Measurements from ENCODE around the gene FBH1.

FBH1 gene

DNA sequence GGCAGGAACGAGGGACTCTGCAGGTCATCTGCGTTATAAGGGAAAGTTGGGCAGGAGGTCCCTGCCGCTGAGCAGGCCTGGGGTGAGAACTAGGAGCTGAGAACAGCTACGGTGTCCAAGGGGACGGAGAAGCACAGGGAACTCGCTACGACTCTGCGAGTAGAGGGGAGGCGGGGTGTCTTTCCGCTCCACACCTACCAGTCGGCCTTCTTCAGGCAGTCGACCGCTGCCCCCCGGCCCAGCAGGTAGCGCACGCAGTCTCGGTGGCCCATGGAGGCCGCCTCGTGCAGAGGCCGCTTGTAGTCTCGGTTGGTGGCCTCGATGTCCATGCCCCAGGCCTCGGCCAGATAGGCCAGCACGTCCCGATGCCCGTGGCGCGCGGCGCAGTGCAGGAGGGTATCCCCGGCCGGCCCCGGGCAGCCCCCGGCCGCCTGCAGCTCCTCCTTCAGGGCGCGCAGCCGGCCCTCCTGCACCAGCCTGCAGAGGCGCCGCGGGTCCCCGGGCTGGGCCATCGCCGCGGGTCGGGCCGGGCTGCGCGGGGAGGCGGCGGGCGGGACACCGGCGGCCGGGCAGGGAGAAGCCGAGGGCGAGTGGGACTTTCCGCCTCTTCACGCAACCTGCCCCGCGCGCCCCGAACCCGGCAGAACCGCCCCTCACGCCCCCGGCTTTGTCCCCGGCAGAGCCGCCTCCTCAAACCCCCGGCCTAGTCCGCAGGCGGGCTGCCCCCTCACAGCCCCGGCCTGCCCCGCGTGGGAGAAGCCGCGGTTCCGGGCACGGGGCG is 1.0 kb upstream of the FBH1 start:
- peaks cover 25% of the 10 kb centered on the region for H3K36me3 Mint-ChIP-seq (ENCODE audit: insufficient read depth)
- DNase-seq (peak; percentile 15 to 32 (median 25)), ATAC-seq (replicated peaks) (peak; percentile 31)
- peaks cover 35% of the 10 kb centered on the region in 2 donors for H3K4me1 Mint-ChIP-seq (ENCODE audit: low read depth in 2 of 2)
- H3K27ac Mint-ChIP-seq = peak overlapping the region; percentile 22 to 63
- H3K27me3 Mint-ChIP-seq = no peaks in the 10 kb centered on the region
- H3K4me3 Mint-ChIP-seq = peak overlapping the region; percentile 88 to 91
- H3K9me3 Mint-ChIP-seq = no peaks in the 10 kb centered on the region

DNA sequence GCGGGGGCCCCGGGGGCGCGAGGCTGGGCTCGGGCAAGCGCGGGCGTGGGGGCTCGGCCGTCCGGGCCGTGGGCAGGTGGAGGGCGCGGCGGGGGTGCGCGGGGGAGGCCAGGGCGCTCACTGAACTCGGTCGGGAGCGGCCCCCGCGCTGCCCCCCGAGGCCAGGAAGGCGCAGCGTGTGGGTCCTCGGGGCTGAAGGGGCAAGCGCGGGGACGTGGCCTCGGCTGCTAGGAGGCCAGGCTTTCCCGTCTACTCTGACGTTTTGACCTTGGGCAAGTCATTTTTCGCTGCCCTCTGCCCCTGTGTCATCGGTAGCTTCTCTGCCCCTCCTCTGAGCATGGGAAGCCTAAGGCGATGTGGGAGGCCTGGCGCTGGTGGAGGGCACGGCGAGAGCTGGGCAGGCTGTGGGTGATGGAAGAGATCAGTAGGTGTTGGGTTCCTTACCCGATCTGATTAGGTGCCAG is 441 bp downstream of the FBH1 start:
- DNase-seq = peak in 2 of 3 experiments; percentile 4 to 6
- Mint-ChIP-seq H3K9me3 (no peaks in the 10 kb centered on the region), H3K4me1 (ENCODE audit: low read depth in 2 of 2) (peaks cover 37 to 41% of the 10 kb centered on the region in 2 donors), H3K36me3 (ENCODE audit: insufficient read depth) (peaks cover 17% of the 10 kb centered on the region), H3K4me3 (peak overlapping the region; percentile 86 to 91), H3K27me3 (no peaks in the 10 kb centered on the region), H3K27ac (peak overlapping the region; percentile 91 to 92)
- peak; percentile 5 for ATAC-seq (replicated peaks)

DNA sequence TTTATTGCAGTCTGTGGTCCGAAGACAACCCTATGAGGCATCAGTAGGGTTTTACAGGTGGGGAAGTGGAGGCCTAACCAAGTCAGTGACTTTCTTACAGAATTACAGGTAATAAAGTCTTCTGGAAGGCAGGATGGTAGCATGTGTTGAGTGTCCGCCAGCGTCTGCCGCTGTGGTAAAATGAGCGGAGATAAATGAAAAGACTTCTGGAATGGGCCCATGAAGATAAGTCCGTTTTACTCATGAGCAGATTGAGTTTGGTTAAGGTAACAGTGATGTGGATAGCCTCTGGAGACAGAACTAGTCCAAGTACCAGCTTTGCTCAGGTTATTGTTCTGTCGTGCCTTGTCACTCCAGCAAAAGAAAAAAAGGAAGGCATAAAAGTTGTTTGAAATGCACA is 966 bp downstream of the FBH1 start:
- DNase-seq = no peak
- no peak for ATAC-seq (replicated peaks)
- Mint-ChIP-seq H3K4me1 (ENCODE audit: low read depth in 2 of 2) (peaks cover 42 to 46% of the 10 kb centered on the region in 2 donors), H3K4me3 (peak overlapping the region; percentile 86 to 91), H3K9me3 (no peaks in the 10 kb centered on the region), H3K27ac (peak overlapping the region; percentile 91 to 92), H3K27me3 (no peaks in the 10 kb centered on the region), H3K36me3 (ENCODE audit: insufficient read depth) (peaks cover 12% of the 10 kb centered on the region)

DNA sequence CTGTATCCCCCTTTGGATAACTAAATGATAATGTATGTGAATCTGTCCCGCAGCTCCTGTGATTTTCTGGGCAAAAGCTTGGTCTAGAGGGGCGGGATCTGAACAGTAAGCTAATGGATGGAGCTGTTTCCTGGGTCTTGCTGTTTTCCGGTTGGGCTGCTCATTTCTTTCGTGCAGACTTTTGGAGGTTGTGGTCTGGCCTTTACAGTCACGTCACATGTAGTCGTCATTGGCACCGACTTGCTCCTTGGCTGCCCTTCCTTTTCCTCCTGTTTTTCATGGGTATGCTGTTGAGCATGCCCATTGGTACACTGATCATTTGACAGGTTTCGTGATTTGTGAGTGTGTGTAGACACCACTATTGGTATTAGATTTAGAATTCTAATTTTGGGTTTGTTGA is 2.0 kb downstream of the FBH1 start:
- Mint-ChIP-seq H3K27me3 (no peaks in the 10 kb centered on the region), H3K4me3 (peak overlapping the region in 1 of 2 donors; percentile 19), H3K27ac (no peak overlapping the region), H3K9me3 (no peaks in the 10 kb centered on the region), H3K4me1 (ENCODE audit: low read depth in 2 of 2) (peaks cover 44 to 55% of the 10 kb centered on the region in 2 donors), H3K36me3 (ENCODE audit: insufficient read depth) (peaks cover 8% of the 10 kb centered on the region)
- DNase-seq = no peak
- ATAC-seq (replicated peaks) = no peak

DNA sequence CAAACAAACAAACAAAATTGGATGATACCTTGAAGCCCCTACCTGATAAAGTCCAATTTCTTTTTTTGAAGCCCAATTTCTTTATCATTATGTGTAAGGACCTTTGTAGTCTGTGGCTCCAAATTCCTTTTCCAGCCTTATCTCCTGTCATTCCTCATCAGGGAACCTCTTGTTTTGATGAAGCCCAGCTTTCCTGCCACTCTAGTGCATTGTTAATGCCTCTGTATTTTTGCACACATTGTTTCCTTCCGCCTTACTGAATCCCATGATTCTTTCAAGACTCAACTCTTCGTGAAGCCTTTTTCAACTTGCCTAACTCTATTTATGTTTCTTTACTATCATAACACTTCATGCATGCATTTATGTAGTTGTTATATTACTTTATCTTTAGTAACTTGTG is 3.3 kb downstream of the FBH1 start:
- peak overlapping the region in 1 of 2 donors; percentile 6 for H3K27ac Mint-ChIP-seq
- DNase-seq (no peak), ATAC-seq (replicated peaks) (no peak)
- no peaks in the 10 kb centered on the region for H3K27me3 Mint-ChIP-seq
- peaks cover 13% of the 10 kb centered on the region for H3K36me3 Mint-ChIP-seq (ENCODE audit: insufficient read depth)
- peaks cover 37 to 55% of the 10 kb centered on the region in 2 donors for H3K4me1 Mint-ChIP-seq (ENCODE audit: low read depth in 2 of 2)
- peaks cover 0 to 3% of the 10 kb centered on the region in 2 donors for H3K9me3 Mint-ChIP-seq
- no peak overlapping the region for H3K4me3 Mint-ChIP-seq

DNA sequence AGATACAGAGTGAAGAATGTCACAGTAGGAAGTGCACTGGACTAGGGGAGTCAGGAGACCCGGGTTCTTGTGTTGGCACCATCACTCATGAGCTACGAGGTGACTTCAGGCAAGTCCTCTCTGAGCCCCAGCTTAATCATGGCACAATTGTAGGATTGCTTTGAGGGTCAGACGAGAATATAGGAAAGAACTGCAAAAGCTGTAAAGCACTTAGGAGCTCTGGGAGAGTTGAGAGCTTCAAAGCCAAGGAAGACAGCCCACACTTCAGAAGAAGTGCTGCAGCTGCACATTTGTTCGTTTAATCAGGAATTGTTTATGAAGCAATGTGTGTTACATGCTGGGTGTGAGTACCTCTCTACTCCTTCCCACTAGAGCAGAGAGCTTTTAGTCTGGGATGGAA is 4.4 kb downstream of the FBH1 start:
- H3K9me3 Mint-ChIP-seq = peaks cover 0 to 3% of the 10 kb centered on the region in 2 donors
- no peak for DNase-seq
- no peak for ATAC-seq (replicated peaks)
- H3K27me3 Mint-ChIP-seq = no peaks in the 10 kb centered on the region
- peaks cover 33 to 55% of the 10 kb centered on the region in 2 donors for H3K4me1 Mint-ChIP-seq (ENCODE audit: low read depth in 2 of 2)
- H3K27ac Mint-ChIP-seq = no peak overlapping the region
- peaks cover 13% of the 10 kb centered on the region for H3K36me3 Mint-ChIP-seq (ENCODE audit: insufficient read depth)
- no peak overlapping the region for H3K4me3 Mint-ChIP-seq

DNA sequence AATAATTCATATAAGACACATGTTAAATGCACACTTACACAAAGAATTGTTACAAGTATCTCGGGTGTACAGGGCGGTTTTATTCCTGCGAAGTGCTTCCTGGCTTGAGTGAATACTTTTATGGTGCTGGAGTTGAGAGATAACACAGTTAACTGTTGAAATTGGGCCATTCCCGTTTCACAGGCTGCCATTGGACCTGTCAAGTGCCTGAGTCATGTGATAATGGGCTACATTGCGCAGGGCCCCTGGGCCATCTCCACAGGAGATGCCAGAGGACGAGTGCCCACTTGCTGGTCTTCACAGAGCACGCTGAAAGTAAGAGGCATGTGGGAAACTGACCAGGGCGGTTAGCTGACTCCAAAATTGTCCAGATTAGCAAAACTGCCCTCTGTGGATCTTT is 4.8 kb downstream of the FBH1 start:
- Mint-ChIP-seq H3K4me1 (ENCODE audit: low read depth in 2 of 2) (peaks cover 33 to 56% of the 10 kb centered on the region in 2 donors), H3K9me3 (peaks cover 0 to 3% of the 10 kb centered on the region in 2 donors), H3K27me3 (no peaks in the 10 kb centered on the region), H3K27ac (no peak overlapping the region), H3K4me3 (no peak overlapping the region), H3K36me3 (ENCODE audit: insufficient read depth) (peaks cover 10% of the 10 kb centered on the region)
- ATAC-seq (replicated peaks) = no peak
- DNase-seq = no peak

DNA sequence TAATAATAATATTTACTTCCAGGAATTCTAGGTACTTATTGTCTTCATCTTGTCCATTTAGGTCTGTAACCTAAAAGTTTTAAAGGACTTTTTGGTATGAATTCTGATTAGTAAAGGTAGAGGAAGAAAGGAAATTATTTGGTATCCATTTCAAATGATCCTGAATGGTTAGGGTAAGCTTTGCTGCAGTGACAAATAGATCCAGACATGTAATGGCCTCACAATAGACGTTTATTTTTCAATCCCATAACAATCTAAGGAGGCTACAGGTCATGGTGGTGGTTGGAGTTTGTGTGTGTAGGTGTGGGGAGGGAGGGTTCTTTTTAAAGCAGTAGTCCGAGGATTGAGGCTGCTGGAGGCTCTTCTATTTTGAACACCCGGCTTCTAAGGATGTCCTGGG is 5.3 kb downstream of the FBH1 start:
- Mint-ChIP-seq H3K36me3 (ENCODE audit: insufficient read depth) (peaks cover 9% of the 10 kb centered on the region), H3K27ac (peak overlapping the region; percentile 31 to 47), H3K27me3 (no peaks in the 10 kb centered on the region), H3K4me3 (peak overlapping the region in 1 of 2 donors; percentile 19), H3K4me1 (ENCODE audit: low read depth in 2 of 2) (peaks cover 33 to 56% of the 10 kb centered on the region in 2 donors), H3K9me3 (peaks cover 0 to 3% of the 10 kb centered on the region in 2 donors)
- ATAC-seq (replicated peaks) = no peak
- DNase-seq = no peak

DNA sequence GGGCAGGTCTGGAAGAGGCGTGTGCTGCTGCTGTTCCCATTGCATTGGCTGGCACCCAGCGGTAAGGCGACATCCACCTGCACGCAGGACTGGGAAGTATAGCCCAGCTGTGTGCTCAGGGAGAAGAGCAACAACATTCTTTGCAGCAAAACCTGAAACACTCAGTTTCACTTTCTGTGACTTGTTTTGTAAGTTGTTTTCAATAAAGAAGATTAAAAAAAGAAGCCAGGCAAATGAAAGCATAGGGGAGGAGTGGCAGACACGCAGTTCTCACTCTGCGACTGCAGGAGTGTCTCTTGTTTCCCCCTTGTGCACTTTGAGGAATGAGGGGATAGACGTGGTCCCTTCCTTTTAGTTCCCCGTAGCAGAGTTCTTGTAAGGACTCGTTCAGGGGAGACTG is 5.8 kb downstream of the FBH1 start:
- Mint-ChIP-seq H3K27me3 (no peaks in the 10 kb centered on the region), H3K9me3 (peaks cover 0 to 3% of the 10 kb centered on the region in 2 donors), H3K27ac (peak overlapping the region; percentile 31 to 47), H3K4me1 (ENCODE audit: low read depth in 2 of 2) (peaks cover 31 to 53% of the 10 kb centered on the region in 2 donors), H3K36me3 (ENCODE audit: insufficient read depth) (peaks cover 9% of the 10 kb centered on the region), H3K4me3 (peak overlapping the region in 1 of 2 donors; percentile 19)
- ATAC-seq (replicated peaks) (no peak), DNase-seq (no peak)

DNA sequence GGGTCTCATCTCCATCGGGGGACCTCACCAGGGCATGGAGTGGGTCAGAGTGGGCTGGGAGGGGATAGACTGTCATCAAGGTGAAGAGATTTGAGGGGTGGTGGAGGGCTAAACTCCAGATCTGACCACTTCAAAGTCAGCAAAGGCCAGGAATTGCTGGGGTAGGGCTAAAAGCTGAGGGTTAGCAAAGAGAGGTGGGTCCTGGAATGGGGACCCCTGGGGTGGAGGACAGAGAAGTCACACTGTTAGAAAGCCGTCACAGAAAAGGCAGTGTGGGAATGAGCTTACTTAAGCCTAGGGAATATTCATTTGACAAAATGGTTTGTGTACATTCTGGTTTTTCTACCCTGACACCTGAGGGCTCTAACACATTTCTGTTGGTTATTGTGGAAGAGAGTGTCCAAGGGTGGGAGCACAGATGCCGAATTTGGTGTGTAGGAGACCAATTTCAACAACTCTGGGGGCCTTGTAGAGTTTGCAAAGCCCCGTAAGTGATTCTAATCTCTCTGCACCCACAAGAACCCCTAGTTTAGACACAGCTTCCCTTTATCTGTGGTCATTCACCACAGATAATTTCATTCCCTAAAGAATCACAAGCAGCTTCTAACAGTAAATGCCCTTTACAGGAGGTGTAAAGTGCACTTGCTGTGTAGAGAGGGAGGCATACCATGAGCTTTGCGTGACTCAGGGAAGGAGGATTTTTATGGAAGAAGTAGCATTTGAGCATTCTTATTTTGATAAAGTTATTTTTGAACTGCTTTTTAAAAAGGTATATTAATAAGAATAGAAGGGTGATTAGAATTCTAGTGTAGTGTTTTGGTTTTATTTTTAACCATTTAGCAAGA is 6.4 kb downstream of the FBH1 start:
- ATAC-seq (replicated peaks) (no peak), DNase-seq (no peak)
- Mint-ChIP-seq H3K36me3 (ENCODE audit: insufficient read depth) (peaks cover 7% of the 10 kb centered on the region), H3K27ac (peak overlapping the region; percentile 31 to 47), H3K4me1 (ENCODE audit: low read depth in 2 of 2) (peaks cover 27 to 47% of the 10 kb centered on the region in 2 donors), H3K4me3 (peak overlapping the region in 1 of 2 donors; percentile 19), H3K9me3 (peaks cover 0 to 3% of the 10 kb centered on the region in 2 donors), H3K27me3 (no peaks in the 10 kb centered on the region)

DNA sequence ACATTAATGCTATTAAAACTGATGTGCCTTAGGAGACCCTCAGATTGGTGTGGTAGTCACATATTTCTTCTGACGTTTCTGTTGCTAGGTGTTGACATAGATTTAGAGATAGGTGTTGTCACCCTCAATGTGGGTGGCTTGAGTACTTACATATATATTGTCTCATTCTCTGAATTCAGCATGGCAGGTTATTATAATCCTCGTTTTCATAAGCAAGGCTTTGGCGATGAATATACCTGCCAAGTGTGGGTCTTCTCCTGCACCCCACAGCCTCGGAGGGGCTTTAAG is 7.0 kb downstream of the FBH1 start:
- no peaks in the 10 kb centered on the region for H3K27me3 Mint-ChIP-seq
- H3K9me3 Mint-ChIP-seq = peaks cover 0 to 3% of the 10 kb centered on the region in 2 donors
- H3K36me3 Mint-ChIP-seq (ENCODE audit: insufficient read depth) = peaks cover 7% of the 10 kb centered on the region
- no peak for DNase-seq
- peak overlapping the region in 1 of 2 donors; percentile 9 for H3K27ac Mint-ChIP-seq
- H3K4me3 Mint-ChIP-seq = no peak overlapping the region
- peaks cover 25 to 41% of the 10 kb centered on the region in 2 donors for H3K4me1 Mint-ChIP-seq (ENCODE audit: low read depth in 2 of 2)
- ATAC-seq (replicated peaks) = no peak

DNA sequence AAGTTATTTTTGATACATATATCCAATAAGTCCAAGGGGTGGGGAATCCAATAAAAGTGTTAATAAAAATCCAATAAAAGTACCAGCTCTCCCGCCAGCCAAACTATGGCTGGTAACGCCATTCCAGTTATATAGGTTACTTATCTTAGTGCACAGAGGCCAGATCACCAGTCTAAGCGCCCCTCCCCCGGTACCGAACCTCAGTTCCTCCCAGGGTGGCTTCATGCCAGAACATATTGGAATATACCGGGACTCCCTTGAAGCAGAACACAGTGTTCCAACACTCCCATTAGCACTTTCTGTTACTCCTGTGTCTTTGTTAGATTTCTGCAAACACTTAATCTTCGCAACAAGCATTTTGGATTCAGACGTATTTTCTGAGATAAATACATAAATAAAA is 7.5 kb downstream of the FBH1 start:
- Mint-ChIP-seq H3K4me1 (ENCODE audit: low read depth in 2 of 2) (peaks cover 20 to 37% of the 10 kb centered on the region in 2 donors), H3K9me3 (peaks cover 0 to 3% of the 10 kb centered on the region in 2 donors), H3K27ac (peak overlapping the region in 1 of 2 donors; percentile 9), H3K36me3 (ENCODE audit: insufficient read depth) (peaks cover 7% of the 10 kb centered on the region), H3K27me3 (no peaks in the 10 kb centered on the region), H3K4me3 (no peak overlapping the region)
- ATAC-seq (replicated peaks) = no peak
- DNase-seq = no peak

DNA sequence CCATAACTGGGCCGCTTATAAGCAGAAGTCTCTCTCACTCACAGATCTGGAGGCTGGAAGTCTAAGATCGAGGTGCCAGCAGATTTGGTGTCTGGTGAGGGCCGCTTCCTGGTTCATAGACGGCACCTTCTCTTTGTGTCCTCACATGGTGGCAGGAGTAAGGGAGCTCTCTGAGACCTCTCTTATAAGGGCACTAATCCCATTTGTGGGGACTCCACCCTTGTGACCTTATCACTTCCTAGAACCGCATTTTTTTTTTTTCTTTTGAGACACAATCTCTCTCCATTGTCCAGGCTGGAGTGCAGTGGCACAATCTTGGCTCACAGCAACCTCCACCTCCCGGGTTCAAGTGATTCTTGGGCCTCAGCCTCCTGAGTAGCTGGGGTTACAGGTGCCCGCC is 8.1 kb downstream of the FBH1 start:
- Mint-ChIP-seq H3K4me1 (ENCODE audit: low read depth in 2 of 2) (peaks cover 15 to 32% of the 10 kb centered on the region in 2 donors), H3K27me3 (no peaks in the 10 kb centered on the region), H3K9me3 (peaks cover 0 to 3% of the 10 kb centered on the region in 2 donors), H3K27ac (no peak overlapping the region), H3K4me3 (no peak overlapping the region), H3K36me3 (ENCODE audit: insufficient read depth) (peaks cover 7% of the 10 kb centered on the region)
- ATAC-seq (replicated peaks) (no peak), DNase-seq (no peak)
